Ovary (tissue), 10 donors: ENCODE data around the gene MSH3. TPM values are rescaled to one million over a fixed set of nuclear protein-coding genes. Genes with fewer than 3 reads are reported as not detected.

Source experiments
- DNase-seq, 5 donors: peaks; one replicate each; pipeline ENCODE4 v3.0.0-alpha.2; 2019 to 2020
- H3K27ac ChIP-seq, 2 donors: fragments of 200-600 bp; one replicate each; pipeline versions ENCODE4 v1.5.1 to v1.8.0; 2019 to 2022
- H3K27me3 ChIP-seq: fragments of 200-600 bp; one replicate; pipeline ENCODE4 v1.8.0; 2022
- H3K36me3 ChIP-seq: fragments of 200-600 bp; sonication (generic); one replicate; pipeline ENCODE4 v1.5.1; 2019
- H3K4me1 ChIP-seq: one replicate; pipeline ENCODE4 v1.8.1; 2013; ENCODE audit warnings: mild to moderate bottlenecking, moderate library complexity; ENCODE audit not compliant: insufficient read depth
- H3K4me3 ChIP-seq: fragments of 200-600 bp; sonication (generic); one replicate; pipeline ENCODE4 v1.5.1; 2017
- H3K9me3 ChIP-seq, 2 donors: fragments of 200-600 bp in 1 of 2; sonication (generic) in 1 of 2; one replicate each; pipeline versions ENCODE4 v1.5.1 to v1.8.1; 2013 to 2019; ENCODE audit warnings: mild to moderate bottlenecking in 1 of 2, moderate library complexity in 1 of 2
- CTCF ChIP-seq, 3 donors: fragments of 450-650 bp in 2 of 3; fragments of 200-600 bp in 1 of 3; IDR thresholded peaks; one replicate each; pipeline versions ENCODE4 v1.5.1 to v1.8.0; 2016 to 2022; ENCODE audit warnings: antibody characterized with exemption in 3 of 3, mild to moderate bottlenecking in 1 of 3
- EP300 ChIP-seq: sonication (generic); formaldehyde crosslinking; IDR thresholded peaks from one replicate; pipeline ENCODE4 v1.6.1; 2017; ENCODE audit warnings: antibody characterized with exemption
- POLR2A ChIP-seq: fragments of 450-650 bp; IDR thresholded peaks from one replicate; pipeline ENCODE4 v1.6.1; 2017; ENCODE audit warnings: antibody characterized with exemption, mild to moderate bottlenecking, moderate library complexity
- WGBS, 3 donors: extraction: QIAGEN DNeasy Blood & Tissue Kit in 1 of 3; methylation state at CpG; one replicate each; pipeline versions ENCODE4 v1.1.5 to v1.1.7; 2013 to 2017; 5-methylcytosine and 5-hydroxymethylcytosine counted together
- intact Hi-C, 4 donors: fragments of 100-400 bp; cut with DNase I; formaldehyde crosslinking; loops; one replicate each; pipeline versions ENCODE4 v1.11.0 to v1.15.1; 2022 to 2023
- long read RNA-seq, 3 donors: library from polyadenylated mRNA in 2 of 3; unstranded in 2 of 3; transcript quantifications; one replicate each; pipeline ENCODE4 v2.0.0 and lab custom pipeline, GENCODE V29; 2021 to 2026
- polyA plus RNA-seq, 2 donors: library from polyadenylated mRNA; stranded (reverse); fragments of 200-250 nt in 1 of 2; fragments of 350-450 nt in 1 of 2; fragmentation: Illumina TruSeq in 1 of 2; extraction: RNeasy Lipid Tissue Mini Kit (QIAGEN cat#74804) in 1 of 2; gene quantifications; one replicate each; pipeline ENCODE4 v1.2.3, GENCODE V29; 2013 to 2014
- total RNA-seq, 7 donors: library from RNA; depleted of rRNA in 2 of 7; stranded (reverse); fragments of >200 nt in 2 of 7; fragmentation: NEBNext Ultra II Directional in 3 of 7; extraction: Animal tissue kit (Norgen Biotek cat#: 25700) in 3 of 7; gene quantifications; one replicate each; pipeline versions ENCODE4 v1.1.0 to v1.2.4, GENCODE V29; 2016 to 2023
- donor health status: DM: no; HTN: no; CAD: no; lungs with moderate emphysema.
- donor health status: DM: no; HTN: no; CAD: no.
- donor health status: Bipolar disorder and iron deficiency.
- donor health status: DM: yes; HTN: yes; CAD: no.
- donor health status: DM: no; HTN: no; CAD: no.
- donor health status: DM: yes; HTN: yes; CAD: no.

MSH3 gene
- 10 to 100 TPM; 12.3 to 17.0 (median 14.1) TPM for total RNA-seq
- polyA plus RNA-seq = 1 to 10 TPM; 5.1 to 8.8 TPM
- long read RNA-seq, donor 1, partial matches to known transcripts = 20 of 22 reads
- long read RNA-seq, donor 1, other reads (novel, unspliced or antisense) = 2 of 22 reads
- long read RNA-seq, donor 2, full-length matches to known transcripts = 2 of 9 reads
- long read RNA-seq, donor 2, partial matches to known transcripts = 7 of 9 reads
- long read RNA-seq, donor 2, other reads (novel, unspliced or antisense) = 0 of 9 reads
- long read RNA-seq, donor 3, full-length matches to known transcripts = 8 of 16 reads
- long read RNA-seq, donor 3, partial matches to known transcripts = 4 of 16 reads
- long read RNA-seq, donor 3, other reads (novel, unspliced or antisense) = 4 of 16 reads

GRCh38 chr5:80654391-80655230 lies at the start of gene MSH3, which contains the start of gene DHFR:
Gene MSH3, plus strand, starts transcription at chr5:80654652. Its CDS starts 76 bp downstream, at chr5:80654728.
Gene DHFR, minus strand, starts transcription at chr5:80654983. Its CDS starts 494 bp downstream, at chr5:80654489.
- intact Hi-C loops = no loop called here
- Histone ChIP-seq H3K36me3 (no peaks in the 10 kb centered on the region), H3K27me3 (no peaks in the 10 kb centered on the region), H3K4me1 (peaks cover 3% of the 10 kb centered on the region), H3K4me3 (peak within 1 kb of the TSS; percentile 98), H3K27ac (peak within 1 kb of the TSS; percentile 89 to 94), H3K9me3 (no peaks in the 10 kb centered on the region)
- TF ChIP-seq EP300 (no peak), POLR2A (no peak), CTCF (IDR thresholded peaks at IDR 0.05) (no peak)
- DNase-seq = peak; percentile 81 to 93 (median 90)
- WGBS, 3 donors = 0 to 1% (median 0%) methylated on average over 31 to 74 of the region's 74 CpGs

- Histone ChIP-seq H3K27ac (no peak overlapping the region), H3K4me3 (no peak overlapping the region), H3K36me3 (no peaks in the 10 kb centered on the region), H3K27me3 (no peaks in the 10 kb centered on the region), H3K4me1 (no peaks in the 10 kb centered on the region), H3K9me3 (no peaks in the 10 kb centered on the region)
- DNase-seq = no peak
- TF ChIP-seq EP300 (no peak), POLR2A (no peak), CTCF (IDR thresholded peaks at IDR 0.05) (no peak)
- intact Hi-C loops = no loop called here
Observed at GRCh38 chr5:80607343-80607742, 47.1 kb upstream of the MSH3 start.

- Histone ChIP-seq H3K4me1 (no peaks in the 10 kb centered on the region), H3K27ac (no peak overlapping the region), H3K4me3 (no peak overlapping the region), H3K27me3 (no peaks in the 10 kb centered on the region), H3K36me3 (no peaks in the 10 kb centered on the region), H3K9me3 (no peaks in the 10 kb centered on the region)
- no peak for DNase-seq
- no peak for TF ChIP-seq CTCF (IDR thresholded peaks at IDR 0.05)
- no peak for TF ChIP-seq POLR2A
- no peak for TF ChIP-seq EP300
- intact Hi-C loops = no loop called here
Observed at GRCh38 chr5:80607832-80608231, 46.6 kb upstream of the MSH3 start.

- Histone ChIP-seq H3K27ac (no peak overlapping the region), H3K9me3 (no peaks in the 10 kb centered on the region), H3K4me3 (no peak overlapping the region), H3K4me1 (no peaks in the 10 kb centered on the region), H3K27me3 (no peaks in the 10 kb centered on the region), H3K36me3 (no peaks in the 10 kb centered on the region)
- 91 to 94% (median 93%) methylated on average over 1 of the region's 1 CpG for WGBS, 3 donors
- TF ChIP-seq EP300 = no peak
- TF ChIP-seq POLR2A = no peak
- no peak for TF ChIP-seq CTCF (IDR thresholded peaks at IDR 0.05)
- intact Hi-C loops = no loop called here
- DNase-seq = no peak
Observed at GRCh38 chr5:80608731-80609130, 45.7 kb upstream of the MSH3 start.
